GM12892 (cell line): ENCODE results near the gene UBTD2.

ENCODE experiments used
- POLR2AphosphoS5 ChIP-seq: IDR thresholded peaks from 2 replicates; pipeline ENCODE4 v1.6.1; 2011; ENCODE audit warnings: low read depth, low read length, control low read depth
- TAF1 ChIP-seq: IDR thresholded peaks from 2 replicates; pipeline ENCODE4 v1.6.1; 2011; ENCODE audit warnings: low read depth, mild to moderate bottlenecking, control low read depth, low read length, borderline replicate concordance

- TF ChIP-seq POLR2AphosphoS5 (no peak), TAF1 (no peak)
These were observed 38.5 kb downstream of the UBTD2 start for GRCh38 chr5:172245046-172245445.
